CD4-positive, CD25-positive, alpha-beta regulatory T cell (primary cell): ENCODE results near the gene CITED4. TPM values are rescaled to one million over a fixed set of nuclear protein-coding genes. Genes with fewer than 3 reads are reported as not detected.

Experiments used
- ATAC-seq, 2 donors: fragments of 150-1000 bp; cut with Tn5 transposase; one replicate each; pipeline ENCODE4 v1.10.0; 2021; ENCODE audit warnings: low read depth in 2 of 2, moderate number of reproducible peaks in 2 of 2, moderate library complexity in 1 of 2
- DNase-seq, 3 donors: peaks; one replicate each; pipeline versions ENCODE4 v3.0.0 to v3.0.0-alpha.2; 2012 to 2022; ENCODE audit warnings: mixed read lengths in 1 of 3
- H3K27ac ChIP-seq: one replicate; pipeline ENCODE4 v1.7.0; 2013; ENCODE audit warnings: mild to moderate bottlenecking, low read length; ENCODE audit not compliant: insufficient read depth, poor library complexity, severe bottlenecking
- H3K27me3 ChIP-seq: one replicate; pipeline ENCODE4 v1.7.0; 2013; ENCODE audit warnings: low read length; ENCODE audit not compliant: control insufficient read depth, insufficient read depth
- H3K36me3 ChIP-seq: one replicate; pipeline ENCODE4 v1.7.0; 2013; ENCODE audit warnings: mild to moderate bottlenecking, low read length, moderate library complexity; ENCODE audit not compliant: control insufficient read depth, insufficient read depth
- H3K4me1 ChIP-seq: 2 replicates; pipeline ENCODE4 v1.7.0; 2013; ENCODE audit warnings: mild to moderate bottlenecking, low read length; ENCODE audit not compliant: insufficient read depth, control insufficient read depth, poor library complexity, severe bottlenecking
- H3K4me3 ChIP-seq: one replicate; pipeline ENCODE4 v1.7.0; 2013; ENCODE audit warnings: low read depth, mild to moderate bottlenecking, low read length, moderate library complexity
- H3K9me3 ChIP-seq, 2 experiments: 1 replicate in 1 of 2; 2 replicates in 1 of 2; pipeline ENCODE4 v1.7.0; 2013; ENCODE audit warnings: low read length in 2 of 2, mild to moderate bottlenecking in 1 of 2, moderate library complexity in 1 of 2; ENCODE audit not compliant: control insufficient read depth in 2 of 2
- H3K27ac Mint-ChIP-seq, 3 donors: one replicate each; pipeline ENCODE4 v1.8.0; 2020 to 2022; ENCODE audit warnings: mild to moderate bottlenecking in 3 of 3, mixed read lengths in 3 of 3, moderate library complexity in 2 of 3
- H3K27me3 Mint-ChIP-seq: one replicate; pipeline ENCODE4 v1.8.0; 2022; ENCODE audit warnings: mild to moderate bottlenecking, mixed read lengths
- H3K36me3 Mint-ChIP-seq: one replicate; pipeline ENCODE4 v1.8.0; 2020; ENCODE audit warnings: mixed read lengths
- H3K4me1 Mint-ChIP-seq, 4 donors: one replicate each; pipeline ENCODE4 v1.8.0; 2020 to 2022; ENCODE audit warnings: mixed read lengths in 4 of 4, mild to moderate bottlenecking in 1 of 4
- H3K4me3 Mint-ChIP-seq, 4 donors: one replicate each; pipeline ENCODE4 v1.8.0; 2020 to 2022; ENCODE audit warnings: mild to moderate bottlenecking in 4 of 4, mixed read lengths in 4 of 4, moderate library complexity in 3 of 4
- H3K9me3 Mint-ChIP-seq, 7 donors: one replicate each; pipeline ENCODE4 v1.8.0; 2020 to 2022; ENCODE audit warnings: mixed read lengths in 7 of 7, mild to moderate bottlenecking in 3 of 7, moderate library complexity in 2 of 7
- polyA plus RNA-seq, 4 donors: library from polyadenylated mRNA; unstranded; fragments of 300-500 nt; fragmentation: Illumina TruSeq; gene quantifications; one replicate each; pipeline ENCODE4 v1.2.3, GENCODE V29; 2021
- total RNA-seq: library from RNA; stranded (reverse); gene quantifications from one replicate; pipeline ENCODE4 v1.2.3, GENCODE V29; 2022

CITED4 gene
- total and polyA plus RNA-seq, 5 donors from 2014 or later, result 7.0 to 15.8 (median 13.5) TPM

- Histone ChIP-seq H3K36me3 (no peaks in the 10 kb centered on the region), H3K27me3 (no peaks in the 10 kb centered on the region), H3K9me3 (no peaks in the 10 kb centered on the region), H3K27ac (no peak overlapping the region), H3K4me1 (no peaks in the 10 kb centered on the region), H3K4me3 (no peak overlapping the region)
- H3K27ac Mint-ChIP-seq, result peak overlapping the region in 1 of 3 donors; percentile 5
- no peaks in the 10 kb centered on the region for H3K27me3 Mint-ChIP-seq
- H3K4me3 Mint-ChIP-seq, result no peak overlapping the region
- H3K36me3 Mint-ChIP-seq, result no peaks in the 10 kb centered on the region
- no peak for ATAC-seq
- DNase-seq, result no peak
- no peaks in the 10 kb centered on the region for H3K9me3 Mint-ChIP-seq
- no peaks in the 10 kb centered on the region for H3K4me1 Mint-ChIP-seq
These were observed 40.9 kb upstream of the CITED4 start for GRCh38 chr1:40903106-40903505.

GRCh38 chr1:40901886-40902852, 40.0 kb upstream of the CITED4 start:
- no peaks in the 10 kb centered on the region for H3K36me3 ChIP-seq
- DNase-seq (no peak), ATAC-seq (no peak)
- Mint-ChIP-seq H3K36me3 (no peaks in the 10 kb centered on the region), H3K27me3 (no peaks in the 10 kb centered on the region), H3K27ac (no peak overlapping the region), H3K4me3 (no peak overlapping the region), H3K4me1 (no peaks in the 10 kb centered on the region), H3K9me3 (no peaks in the 10 kb centered on the region)
- H3K4me3 ChIP-seq, result no peak overlapping the region
- H3K27me3 ChIP-seq, result no peaks in the 10 kb centered on the region
- H3K4me1 ChIP-seq, result no peaks in the 10 kb centered on the region
- no peaks in the 10 kb centered on the region for H3K9me3 ChIP-seq
- H3K27ac ChIP-seq, result no peak overlapping the region

- DNase-seq, result no peak
- H3K4me3 Mint-ChIP-seq, result no peak overlapping the region
- H3K4me1 ChIP-seq, result no peaks in the 10 kb centered on the region
- no peaks in the 10 kb centered on the region for H3K27me3 Mint-ChIP-seq
- ATAC-seq, result no peak
- no peaks in the 10 kb centered on the region for H3K36me3 Mint-ChIP-seq
- no peak overlapping the region for H3K4me3 ChIP-seq
- H3K27ac ChIP-seq, result no peak overlapping the region
- H3K27ac Mint-ChIP-seq, result no peak overlapping the region
- H3K36me3 ChIP-seq, result no peaks in the 10 kb centered on the region
- H3K27me3 ChIP-seq, result no peaks in the 10 kb centered on the region
- peaks cover 10 to 11% of the 10 kb centered on the region in 2 experiments for H3K9me3 ChIP-seq
- H3K4me1 Mint-ChIP-seq, result no peaks in the 10 kb centered on the region
- peaks cover 0 to 13% (median 5%) of the 10 kb centered on the region in 7 donors for H3K9me3 Mint-ChIP-seq
These were observed 37.2 kb upstream of the CITED4 start for GRCh38 chr1:40899230-40899870.

GRCh38 chr1:40898431-40898901, 36.3 kb upstream of the CITED4 start:
- H3K4me1 ChIP-seq, result no peaks in the 10 kb centered on the region
- peaks cover 14 to 19% of the 10 kb centered on the region in 2 experiments for H3K9me3 ChIP-seq
- no peaks in the 10 kb centered on the region for H3K36me3 Mint-ChIP-seq
- DNase-seq, result no peak
- H3K9me3 Mint-ChIP-seq, result peaks cover 0 to 21% (median 5%) of the 10 kb centered on the region in 7 donors
- no peaks in the 10 kb centered on the region for H3K36me3 ChIP-seq
- H3K27me3 ChIP-seq, result no peaks in the 10 kb centered on the region
- no peak overlapping the region for H3K4me3 ChIP-seq
- H3K27me3 Mint-ChIP-seq, result no peaks in the 10 kb centered on the region
- H3K4me1 Mint-ChIP-seq, result no peaks in the 10 kb centered on the region
- no peak overlapping the region for H3K4me3 Mint-ChIP-seq
- ATAC-seq, result no peak
- no peak overlapping the region for H3K27ac ChIP-seq
- no peak overlapping the region for H3K27ac Mint-ChIP-seq

GRCh38 chr1:40897513-40897912, 35.4 kb upstream of the CITED4 start:
- H3K4me1 Mint-ChIP-seq, result no peaks in the 10 kb centered on the region
- H3K27ac Mint-ChIP-seq, result no peak overlapping the region
- ATAC-seq (no peak), DNase-seq (no peak)
- no peaks in the 10 kb centered on the region for H3K27me3 ChIP-seq
- no peaks in the 10 kb centered on the region for H3K4me1 ChIP-seq
- no peaks in the 10 kb centered on the region for H3K36me3 ChIP-seq
- H3K27ac ChIP-seq, result no peak overlapping the region
- peaks cover 0 to 27% (median 7%) of the 10 kb centered on the region in 7 donors for H3K9me3 Mint-ChIP-seq
- no peak overlapping the region for H3K4me3 ChIP-seq
- no peaks in the 10 kb centered on the region for H3K27me3 Mint-ChIP-seq
- no peak overlapping the region for H3K4me3 Mint-ChIP-seq
- H3K36me3 Mint-ChIP-seq, result no peaks in the 10 kb centered on the region
- H3K9me3 ChIP-seq, result peaks cover 15 to 23% of the 10 kb centered on the region in 2 experiments

- Mint-ChIP-seq H3K36me3 (no peaks in the 10 kb centered on the region), H3K27me3 (no peaks in the 10 kb centered on the region), H3K4me1 (no peaks in the 10 kb centered on the region), H3K9me3 (peaks cover 0 to 27% (median 7%) of the 10 kb centered on the region in 7 donors), H3K27ac (no peak overlapping the region), H3K4me3 (no peak overlapping the region)
- DNase-seq, result no peak
- H3K27ac ChIP-seq, result no peak overlapping the region
- H3K9me3 ChIP-seq, result peaks cover 15 to 23% of the 10 kb centered on the region in 2 experiments
- no peaks in the 10 kb centered on the region for H3K4me1 ChIP-seq
- no peak for ATAC-seq
- no peaks in the 10 kb centered on the region for H3K27me3 ChIP-seq
- H3K4me3 ChIP-seq, result no peak overlapping the region
- H3K36me3 ChIP-seq, result no peaks in the 10 kb centered on the region
These were observed 34.3 kb upstream of the CITED4 start for GRCh38 chr1:40896482-40896881.

GRCh38 chr1:40895601-40896000, 33.4 kb upstream of the CITED4 start:
- no peak overlapping the region for H3K27ac Mint-ChIP-seq
- Histone ChIP-seq H3K27ac (no peak overlapping the region), H3K9me3 (peaks cover 15 to 23% of the 10 kb centered on the region in 2 experiments), H3K36me3 (no peaks in the 10 kb centered on the region), H3K4me3 (no peak overlapping the region), H3K27me3 (no peaks in the 10 kb centered on the region), H3K4me1 (no peaks in the 10 kb centered on the region)
- H3K4me3 Mint-ChIP-seq, result no peak overlapping the region
- ATAC-seq (no peak), DNase-seq (no peak)
- H3K9me3 Mint-ChIP-seq, result peaks cover 0 to 27% (median 7%) of the 10 kb centered on the region in 7 donors
- no peaks in the 10 kb centered on the region for H3K36me3 Mint-ChIP-seq
- H3K4me1 Mint-ChIP-seq, result no peaks in the 10 kb centered on the region
- H3K27me3 Mint-ChIP-seq, result no peaks in the 10 kb centered on the region
